K562 (cell line): ENCODE results near the gene PRKCSH. TPM values are rescaled to one million over a fixed set of nuclear protein-coding genes. Genes with fewer than 3 reads are reported as not detected.

Experiments
- ATAC-seq: fragments of 200-7000 bp; cut with Tn5 transposase; 3 replicates; pipeline ENCODE4 v1.9.1; 2020; ENCODE audit warnings: moderate library complexity
- BruUV-seq: library from RNA; stranded (reverse); fragments of 400-500 nt; replicated peaks from 2 replicates; lab custom pipeline; 2021; lab: Mats Ljungman, UMichigan
- CTCF ChIA-PET: fragments of 300-600 bp; formaldehyde crosslinking; extraction: SDS; loops from one replicate; lab custom pipeline; 2021; ENCODE audit warnings: low intra/inter-chr PET ratio; lab: Yijun Ruan, JAX
- POLR2A ChIA-PET: fragments of 300-600, 350-650 bp; sonication (Branson Sonifier 250); formaldehyde crosslinking; extraction: SDS; loops from one replicate; lab custom pipeline; 2021; ENCODE audit warnings: antibody characterized with exemption, inconsistent platforms; lab: Yijun Ruan, JAX
- DNase-seq, 4 experiments: peaks; one replicate each; pipeline versions ENCODE4 v3.0.0 to v3.0.0-alpha.2; 2011 to 2018; ENCODE audit warnings: low spot score in 3 of 4, mixed read lengths in 3 of 4; ENCODE audit errors: extremely low read depth in 1 of 4
- FAIRE-seq: peaks from 2 replicates; lab custom pipeline; 2011; peaks lifted over from hg19 to GRCh38; lab: Jason Lieb, UNC
- H2AFZ ChIP-seq: 2 replicates; pipeline ENCODE4 v1.6.0; 2011; ENCODE audit warnings: low read depth, low read length, control low read depth, inconsistent platforms
- H3K27ac ChIP-seq: fragments of 200-600 bp; 3 replicates; pipeline ENCODE4 v1.8.0; 2011; ENCODE audit warnings: low read depth, mild to moderate bottlenecking, control low read depth, inconsistent platforms, low read length, moderate library complexity, mixed read lengths; ENCODE audit errors: extremely low read depth
- H3K27me3 ChIP-seq, 2 experiments: fragments of 300-600 bp in 1 of 2; 2 replicates in 1 of 2; 3 replicates in 1 of 2; pipeline versions ENCODE4 v1.6.0 to v1.8.0; 2011; ENCODE audit warnings: inconsistent platforms in 2 of 2, low read length in 2 of 2, mild to moderate bottlenecking in 1 of 2, mixed read lengths in 1 of 2, moderate library complexity in 1 of 2; ENCODE audit not compliant: control insufficient read depth in 2 of 2, insufficient read depth in 2 of 2
- H3K36me3 ChIP-seq: fragments of 300-600 bp; 3 replicates; pipeline ENCODE4 v1.8.0; 2011; ENCODE audit warnings: mild to moderate bottlenecking, low read length, inconsistent platforms; ENCODE audit not compliant: control insufficient read depth, insufficient read depth
- H3K4me1 ChIP-seq, 2 experiments: fragments of 200-600 bp in 1 of 2; replicated peaks in 1 of 2; 2 replicates in 1 of 2; 3 replicates in 1 of 2; pipeline versions ENCODE4 v1.5.1 to v1.8.0; 2011; ENCODE audit warnings: inconsistent platforms in 2 of 2, low read length in 2 of 2, mild to moderate bottlenecking in 1 of 2, mixed read lengths in 1 of 2, moderate library complexity in 1 of 2; ENCODE audit not compliant: control insufficient read depth in 2 of 2, insufficient read depth in 2 of 2
- H3K4me2 ChIP-seq: 2 replicates; pipeline ENCODE4 v1.6.1; 2011; ENCODE audit warnings: low read length, control low read depth, inconsistent platforms, mixed read lengths; ENCODE audit not compliant: insufficient read depth
- H3K4me3 ChIP-seq: fragments of 200-600 bp; sonication (generic), shearing (Covaris generic); 2 replicates; pipeline ENCODE4 v1.5.1; 2016; ENCODE audit warnings: control low read depth, inconsistent platforms
- H3K79me2 ChIP-seq: fragments of 200-600 bp; 3 replicates; pipeline ENCODE4 v1.8.0; 2011; ENCODE audit warnings: low read length, inconsistent platforms; ENCODE audit not compliant: control insufficient read depth, insufficient read depth
- H3K9ac ChIP-seq, 2 experiments: 2 replicates each; pipeline versions ENCODE4 v1.6.0 to v1.6.1; 2011; ENCODE audit warnings: low read depth in 2 of 2, low read length in 2 of 2, control low read depth in 1 of 2, inconsistent platforms in 1 of 2, mild to moderate bottlenecking in 1 of 2, mixed read lengths in 1 of 2; ENCODE audit not compliant: insufficient read depth in 1 of 2
- H3K9me1 ChIP-seq: one replicate; pipeline ENCODE4 v1.6.0; 2011; ENCODE audit warnings: inconsistent platforms, mild to moderate bottlenecking, low read length, moderate library complexity; ENCODE audit not compliant: control insufficient read depth, insufficient read depth
- H3K9me3 ChIP-seq: replicated peaks from 2 replicates; pipeline ENCODE4 v1.5.1; 2011; ENCODE audit warnings: low read depth, low read length, inconsistent platforms; ENCODE audit not compliant: control insufficient read depth, insufficient read depth
- H4K20me1 ChIP-seq: replicated peaks from 2 replicates; pipeline ENCODE4 v1.6.1; 2011; ENCODE audit warnings: low read length, inconsistent platforms, mixed read lengths; ENCODE audit not compliant: control insufficient read depth, insufficient read depth
- EGR1 ChIP-seq: fragments of 450-650 bp; conservative IDR thresholded peaks from 2 replicates; pipeline ENCODE4 v1.6.1; 2017; ENCODE audit warnings: mild to moderate bottlenecking
- HOXB6 ChIP-seq: fragments of 250-450 bp; sonication (Bioruptor Pico); IDR thresholded peaks from 2 replicates; pipeline ENCODE4 v1.5.1; 2022; ENCODE audit warnings: mild to moderate bottlenecking, borderline replicate concordance
- SETDB1 ChIP-seq: IDR thresholded peaks from one replicate; pipeline ENCODE4 v1.6.1; 2012; ENCODE audit warnings: low read length, control low read depth, inconsistent platforms
- TFAM ChIP-seq: fragments of 250-450 bp; sonication (Bioruptor Pico); conservative IDR thresholded peaks from 2 replicates; pipeline ENCODE4 v1.5.0; 2021; ENCODE audit warnings: mild to moderate bottlenecking, moderate library complexity
- WGBS: fragments of 100-300 bp; shearing (Covaris generic); methylation state at CpG from one replicate; pipeline ENCODE4 v1.1.6; 2016; ENCODE audit warnings: low coverage, mixed read lengths; ENCODE audit not compliant: insufficient coverage; ENCODE audit errors: missing lambda C conversion rate; 5-methylcytosine and 5-hydroxymethylcytosine counted together
- in situ Hi-C: fragments of 300-500 bp; cut with MboI; formaldehyde crosslinking; loops from 4 replicates; pipeline ENCODE4 v1.15.0; 2018; ENCODE audit warnings: inconsistent platforms, mixed read lengths
- intact Hi-C: fragments of 100-400 bp; cut with micrococcal nuclease; formaldehyde crosslinking; loops from 2 replicates; pipeline ENCODE4 v1.14.2; 2022
- polyA plus RNA-seq, 8 experiments: library from polyadenylated mRNA; depleted of rRNA in 4 of 8; stranded (reverse) in 5 of 8; unstranded in 3 of 8; fragments of >200 nt; fragmentation: Nextera tagmentation in 2 of 8; fragmentation: Illumina TruSeq in 1 of 8; extraction: Ambion mirVana in 2 of 8; extraction: Trizol in 1 of 8; gene quantifications; 2 replicates each; pipeline versions ENCODE4 v1.2.1 to v1.2.3, GENCODE V29; 2011 to 2014; ENCODE audit warnings: inconsistent platforms in 1 of 8, missing spikeins in 1 of 8
- total RNA-seq, 7 experiments: library from RNA; depleted of rRNA in 6 of 7; stranded (reverse); fragments of >200 nt in 6 of 7; fragmentation: Illumina TruSeq in 2 of 7; extraction: Trizol in 2 of 7; gene quantifications; 2 replicates each; pipeline versions ENCODE4 v1.2.1 to v1.2.3, GENCODE V29; 2011 to 2021; ENCODE audit warnings: low replicate concordance in 1 of 7
- TF ChIP-seq, protein P1 (sequence below): sonication (generic); formaldehyde crosslinking; IDR thresholded peaks from 2 replicates; pipeline ENCODE4 v1.8.0; 2023; ENCODE audit warnings: mild to moderate bottlenecking, missing genetic modification reagents

The PRKCSH gene
- total and polyA plus RNA-seq, 9 of the 15 experiments (the other 6 are each of a cell fraction or from before 2014, with no cell fraction given), result 2.3 to 297 (median 48.1) TPM

DNA sequence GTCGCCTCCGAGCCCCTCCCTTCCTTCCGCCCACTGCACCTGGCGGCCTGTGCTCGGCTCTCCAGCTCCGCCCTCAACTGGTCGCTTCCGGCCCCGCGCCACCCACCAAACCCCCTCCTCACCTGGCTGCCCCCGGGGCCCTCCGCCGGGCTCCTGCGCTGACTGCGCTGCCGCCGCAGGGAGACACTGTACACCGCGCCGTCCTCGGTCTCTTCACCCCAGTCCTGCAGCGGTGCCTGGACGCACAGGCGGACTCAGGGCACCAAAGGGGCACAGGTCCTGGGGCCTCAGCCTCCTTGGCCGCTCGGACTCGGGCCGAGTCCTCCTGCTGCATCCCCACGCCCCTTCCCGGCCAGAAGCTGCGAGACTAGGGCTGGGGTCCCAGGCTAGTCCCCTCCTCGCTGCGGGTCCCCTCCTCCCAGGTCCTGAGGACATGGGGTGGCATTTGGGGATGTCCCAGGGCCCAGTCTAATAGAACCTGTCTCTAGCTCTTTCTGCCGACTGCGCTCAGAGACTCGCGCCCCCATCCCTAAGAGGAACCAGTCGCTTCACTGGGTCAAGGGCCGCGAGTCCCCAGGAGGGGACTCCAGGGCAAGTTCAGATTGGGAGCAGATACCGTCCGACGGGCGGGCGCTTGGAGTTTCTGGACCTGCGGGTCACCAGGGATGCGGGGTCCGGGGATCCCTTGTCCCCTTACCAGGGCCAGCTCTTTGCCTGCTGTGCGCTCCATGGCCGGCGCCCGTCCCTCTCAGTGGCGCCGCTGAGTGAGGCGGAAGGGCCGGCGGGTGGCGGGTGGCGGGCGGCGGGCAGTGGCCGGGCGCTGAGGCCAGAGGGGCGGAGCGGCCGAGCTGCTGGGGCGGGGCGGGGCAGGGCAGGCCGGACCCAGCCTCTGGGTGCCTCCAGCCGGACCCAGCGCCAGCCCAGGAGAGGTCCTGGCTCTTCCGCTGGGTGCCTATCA, 16.6 kb upstream of the PRKCSH start, which contains the start of gene RGL3:
Gene RGL3, minus strand, starts transcription at position 766 of the 958 bp plus-strand sequence. Its CDS starts 36 bp downstream, at position 730.
- no peak for FAIRE-seq
- H3K9me3 ChIP-seq, result no peaks in the 10 kb centered on the region
- in situ Hi-C loops, result no loop called here
- H3K9me1 ChIP-seq, result no peaks in the 10 kb centered on the region
- no peaks in the 10 kb centered on the region for H3K36me3 ChIP-seq
- intact Hi-C loops, result no loop called here
- peaks cover 2 to 50% of the 10 kb centered on the region in 2 experiments; a peak in 3 of 5 replicates for H3K4me1 ChIP-seq
- peak within 1 kb of the TSS; percentile 80; the same call in 1 of the 2 replicates for H2AFZ ChIP-seq
- ChIA-PET CTCF (interaction anchor here (0.5 kb wide), 1 partner anchor 52 kb away, joined by 3 read pairs; no protein-coding TSS in a partner anchor), POLR2A (interaction anchor here (0.6 to 0.9 kb wide), 2 partner anchors 16 to 44 kb away, joined by 3 to 4 read pairs; partner anchors contain the start of genes ODAD3 and PRKCSH)
- H4K20me1 ChIP-seq, result no peaks in the 10 kb centered on the region
- H3K4me2 ChIP-seq, result no peak within 1 kb of the TSS
- 20% methylated on average over 33 of the region's 72 CpGs for WGBS
- peak; percentile 62 for ATAC-seq
- no peaks in the 10 kb centered on the region for H3K79me2 ChIP-seq
- no TSS peak for BruUV-seq
- H3K27me3 ChIP-seq, result peaks cover 2 to 23% of the 10 kb centered on the region in 2 experiments; a peak in 3 of 5 replicates
- H3K4me3 ChIP-seq, result no peak within 1 kb of the TSS
- TF ChIP-seq TFAM (CRISPR knock-in tag) (no peak), HOXB6 (CRISPR knock-in tag) (no peak), SETDB1 (no peak), EGR1 (0 out of 2 replicates have a peak, but pooled peaks have one; percentile 14)
- TF ChIP-seq, protein P1, sequence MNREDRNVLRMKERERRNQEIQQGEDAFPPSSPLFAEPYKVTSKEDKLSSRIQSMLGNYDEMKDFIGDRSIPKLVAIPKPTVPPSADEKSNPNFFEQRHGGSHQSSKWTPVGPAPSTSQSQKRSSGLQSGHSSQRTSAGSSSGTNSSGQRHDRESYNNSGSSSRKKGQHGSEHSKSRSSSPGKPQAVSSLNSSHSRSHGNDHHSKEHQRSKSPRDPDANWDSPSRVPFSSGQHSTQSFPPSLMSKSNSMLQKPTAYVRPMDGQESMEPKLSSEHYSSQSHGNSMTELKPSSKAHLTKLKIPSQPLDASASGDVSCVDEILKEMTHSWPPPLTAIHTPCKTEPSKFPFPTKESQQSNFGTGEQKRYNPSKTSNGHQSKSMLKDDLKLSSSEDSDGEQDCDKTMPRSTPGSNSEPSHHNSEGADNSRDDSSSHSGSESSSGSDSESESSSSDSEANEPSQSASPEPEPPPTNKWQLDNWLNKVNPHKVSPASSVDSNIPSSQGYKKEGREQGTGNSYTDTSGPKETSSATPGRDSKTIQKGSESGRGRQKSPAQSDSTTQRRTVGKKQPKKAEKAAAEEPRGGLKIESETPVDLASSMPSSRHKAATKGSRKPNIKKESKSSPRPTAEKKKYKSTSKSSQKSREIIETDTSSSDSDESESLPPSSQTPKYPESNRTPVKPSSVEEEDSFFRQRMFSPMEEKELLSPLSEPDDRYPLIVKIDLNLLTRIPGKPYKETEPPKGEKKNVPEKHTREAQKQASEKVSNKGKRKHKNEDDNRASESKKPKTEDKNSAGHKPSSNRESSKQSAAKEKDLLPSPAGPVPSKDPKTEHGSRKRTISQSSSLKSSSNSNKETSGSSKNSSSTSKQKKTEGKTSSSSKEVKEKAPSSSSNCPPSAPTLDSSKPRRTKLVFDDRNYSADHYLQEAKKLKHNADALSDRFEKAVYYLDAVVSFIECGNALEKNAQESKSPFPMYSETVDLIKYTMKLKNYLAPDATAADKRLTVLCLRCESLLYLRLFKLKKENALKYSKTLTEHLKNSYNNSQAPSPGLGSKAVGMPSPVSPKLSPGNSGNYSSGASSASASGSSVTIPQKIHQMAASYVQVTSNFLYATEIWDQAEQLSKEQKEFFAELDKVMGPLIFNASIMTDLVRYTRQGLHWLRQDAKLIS (CRISPR knock-in tag), result no peak
- DNase-seq, result peak in 3 of 4 experiments; percentile 34 to 72 (median 69)
- peak within 1 kb of the TSS in 1 of 2 experiments; percentile 65; a peak in 1 of 4 replicates for H3K9ac ChIP-seq
- no peak within 1 kb of the TSS for H3K27ac ChIP-seq
